GM12892 (cell line): ENCODE data around the gene ST8SIA5.

Source experiments
- POLR2A ChIP-seq: IDR thresholded peaks from 2 replicates; pipeline ENCODE4 v1.6.1; 2011; ENCODE audit warnings: low read depth, low read length, control low read depth
- POLR2AphosphoS5 ChIP-seq: IDR thresholded peaks from 2 replicates; pipeline ENCODE4 v1.6.1; 2011; ENCODE audit warnings: low read depth, low read length, control low read depth

DNA sequence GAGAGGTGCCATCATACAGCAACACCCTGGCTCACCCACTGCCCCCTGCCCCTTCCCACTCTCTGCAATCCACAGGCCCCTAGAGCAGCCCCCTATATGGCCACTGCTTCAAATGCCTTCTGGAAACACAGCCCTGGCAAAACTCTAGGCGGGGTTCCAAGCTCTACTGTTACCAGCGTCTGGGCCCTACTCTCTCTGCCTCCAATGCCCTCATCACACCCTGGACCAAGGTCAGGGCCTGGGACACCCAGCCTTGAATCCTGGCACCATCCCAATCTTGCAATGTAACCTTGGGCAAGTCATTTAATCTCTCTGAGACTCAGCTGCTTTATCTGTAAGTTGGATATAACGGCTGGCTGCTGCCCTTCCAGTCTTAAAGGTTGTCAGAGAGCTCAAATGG lies 60.6 kb downstream of the ST8SIA5 start:
- TF ChIP-seq POLR2A = no peak
- no peak for TF ChIP-seq POLR2AphosphoS5
